ENCODE measurements around the gene PRKCQ.

PRKCQ gene

GRCh38 chr10:6431186-6431585 is 148.9 kb downstream of the PRKCQ start:
- no peak for DNase-seq

- DNase-seq = no peak
Observed at GRCh38 chr10:6430423-6430980, 149.6 kb downstream of the PRKCQ start.

GRCh38 chr10:6427357-6427959 is 152.6 kb downstream of the PRKCQ start:
- no peak for DNase-seq

GRCh38 chr10:6426317-6426716 is 153.8 kb downstream of the PRKCQ start:
- no peak for DNase-seq

DNA sequence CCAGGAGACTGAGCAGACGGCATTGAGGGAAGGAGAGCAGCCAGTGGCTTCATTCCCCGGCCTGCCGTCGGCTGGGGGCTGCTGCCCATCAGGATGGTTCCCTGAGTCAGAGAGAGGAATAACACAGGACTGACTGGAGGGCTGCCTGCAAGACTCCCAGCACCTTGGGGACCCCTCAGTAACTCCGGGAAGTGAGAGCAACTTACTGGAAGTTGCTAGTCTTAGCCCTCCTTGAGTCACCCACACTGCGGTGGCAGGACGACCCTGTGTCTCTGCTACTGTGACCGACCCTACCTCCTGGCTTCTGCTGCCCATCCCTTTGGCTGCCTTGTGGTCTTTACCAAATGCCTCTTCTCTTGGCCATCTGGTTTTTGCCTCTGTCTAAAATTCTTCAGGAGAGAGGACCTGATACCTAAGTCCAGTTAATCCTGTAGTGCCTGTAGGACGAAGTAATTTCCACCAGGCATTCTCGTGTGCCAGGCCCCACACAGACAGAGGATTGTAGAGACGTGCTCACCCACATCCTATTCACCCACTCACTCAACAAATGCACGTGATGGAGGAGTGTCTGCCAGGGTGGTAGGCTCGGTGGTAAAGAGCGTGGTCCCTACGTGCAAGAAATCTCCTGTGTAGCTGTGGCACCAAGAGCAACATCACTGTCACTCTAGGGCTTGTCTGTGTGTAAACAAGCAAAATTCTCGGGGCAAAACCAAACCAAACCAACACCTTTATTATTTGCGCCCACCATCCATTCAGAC is 156.5 kb downstream of the PRKCQ start:
- DNase-seq = no peak

DNA sequence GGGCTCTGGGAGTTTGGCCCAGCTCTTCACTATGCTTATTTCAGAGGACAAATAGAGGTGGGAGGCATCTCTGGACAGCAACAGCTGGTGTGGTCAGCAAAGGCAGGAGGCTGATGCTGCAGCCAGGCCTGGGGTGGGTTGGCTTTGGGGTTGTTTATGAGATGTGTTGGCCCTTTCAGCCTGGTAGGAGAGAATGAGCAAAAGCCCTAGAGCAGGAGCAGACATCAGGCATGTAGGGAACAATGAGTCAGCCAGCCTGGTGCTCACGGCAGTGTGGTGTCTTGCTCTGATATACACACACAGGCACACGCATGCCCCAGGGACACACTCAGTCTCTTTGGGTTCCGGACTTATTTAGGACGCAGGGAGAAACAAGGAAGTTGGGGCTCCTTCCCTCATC is 157.1 kb downstream of the PRKCQ start:
- DNase-seq = no peak

DNA sequence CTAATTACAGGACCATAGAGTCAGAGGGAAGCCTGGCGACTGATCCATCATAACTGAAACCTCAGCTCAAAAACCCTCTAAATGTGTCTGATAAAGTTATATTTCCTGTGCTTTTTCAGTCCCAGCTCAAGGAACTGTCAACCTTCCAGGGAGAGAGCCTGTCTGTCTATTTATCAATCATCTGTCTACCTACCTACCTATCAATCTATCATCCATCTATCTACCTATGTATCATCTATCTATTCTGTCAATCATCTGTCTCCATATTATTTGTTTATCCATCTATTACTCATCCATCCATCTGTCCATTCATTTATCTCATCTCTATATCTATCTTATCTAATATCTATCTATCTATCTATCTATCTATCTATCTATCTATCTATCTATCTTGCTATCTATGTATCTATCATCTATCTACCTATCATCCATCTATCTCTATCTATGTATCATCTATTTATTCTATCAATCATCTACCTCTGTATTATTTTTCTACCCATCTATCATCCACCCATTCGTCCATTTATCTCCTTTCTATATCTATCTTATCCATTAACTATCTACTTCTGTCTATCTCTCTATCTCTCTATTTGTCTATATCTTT is 161.4 kb downstream of the PRKCQ start:
- DNase-seq = no peak

GRCh38 chr10:6418167-6418566 is 161.9 kb downstream of the PRKCQ start:
- DNase-seq = no peak

- DNase-seq = no peak
Observed at GRCh38 chr10:6416892-6417512, 163.1 kb downstream of the PRKCQ start.

DNA sequence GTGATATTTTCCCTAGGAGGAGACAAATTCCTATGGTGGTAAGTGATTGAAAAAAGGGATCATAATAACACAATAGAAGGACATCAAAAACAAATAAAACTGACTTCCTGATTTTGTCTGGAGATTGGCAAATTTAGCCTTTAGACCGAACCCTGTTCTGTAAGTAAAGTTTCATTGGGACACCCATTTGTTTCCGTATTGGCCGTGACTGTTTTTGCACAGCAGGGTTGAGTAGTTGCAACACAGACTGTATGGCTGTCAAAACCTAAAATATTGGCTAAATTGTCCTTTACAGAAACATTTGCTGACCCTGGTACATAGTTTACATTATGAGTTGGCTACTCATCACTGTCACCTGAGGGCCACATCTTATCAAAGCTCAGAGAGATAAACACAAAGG is 168.6 kb downstream of the PRKCQ start:
- DNase-seq = no peak

DNA sequence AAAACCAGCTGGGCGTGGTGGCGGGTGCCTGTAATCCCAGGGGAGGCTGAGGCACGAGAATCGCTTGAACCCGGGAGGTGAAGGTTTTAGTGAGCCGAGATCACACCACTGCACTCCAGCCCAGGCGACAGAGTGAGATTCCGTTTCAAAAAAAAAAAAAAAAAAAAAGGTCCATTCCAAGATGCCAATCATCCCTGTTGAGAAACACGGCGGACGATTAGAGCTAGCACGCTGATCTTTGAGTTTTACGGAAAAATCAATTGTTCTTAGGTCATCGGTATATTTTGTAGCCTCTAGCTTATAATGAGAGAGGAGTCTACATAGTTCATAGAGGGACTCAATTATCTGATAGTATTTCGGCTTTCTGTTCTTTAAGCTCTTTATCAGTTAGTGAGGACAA is 169.2 kb downstream of the PRKCQ start:
- DNase-seq = no peak

- DNase-seq = peak; percentile 17
Observed at GRCh38 chr10:6409971-6410643, 170.0 kb downstream of the PRKCQ start.

- no peak for DNase-seq
Observed at GRCh38 chr10:6408799-6409198, 171.3 kb downstream of the PRKCQ start.

DNA sequence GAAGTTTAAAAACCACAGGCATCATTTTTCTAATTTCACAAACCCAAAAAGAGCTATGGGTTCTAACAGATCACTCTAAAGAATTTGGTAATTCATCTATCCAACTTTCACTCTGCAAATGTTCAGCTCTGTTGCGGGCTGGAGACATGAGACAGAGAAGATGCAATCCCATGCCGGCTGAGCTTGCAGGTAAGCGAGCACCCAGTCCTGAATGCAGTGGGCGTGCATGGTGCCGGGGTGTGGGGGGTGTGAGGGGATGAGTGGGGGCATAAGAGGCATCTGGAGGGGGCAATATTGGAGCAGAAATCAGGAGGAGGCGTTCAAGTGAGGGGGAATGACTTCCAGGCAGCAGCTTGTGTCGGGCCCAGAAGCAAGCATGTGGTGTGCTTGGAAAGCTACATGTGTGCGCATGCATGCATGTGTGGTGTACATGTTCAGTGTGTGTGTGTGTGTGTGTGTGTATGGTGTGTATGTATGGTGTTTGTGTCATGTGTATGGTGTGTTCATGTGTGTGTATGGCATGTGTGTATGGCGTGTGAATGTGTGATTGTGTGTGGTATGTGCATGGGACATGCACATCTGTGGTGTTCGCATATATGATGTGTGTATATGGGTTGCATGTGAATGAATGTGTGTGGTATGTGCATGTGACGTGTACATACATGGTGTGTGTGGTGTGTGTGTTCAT is 172.9 kb downstream of the PRKCQ start:
- DNase-seq = no peak

GRCh38 chr10:6406220-6407033 is 173.6 kb downstream of the PRKCQ start:
- DNase-seq = no peak

GRCh38 chr10:6405713-6406112 is 174.4 kb downstream of the PRKCQ start:
- DNase-seq = no peak

- no peak for DNase-seq
Observed at GRCh38 chr10:6404127-6405072, 175.7 kb downstream of the PRKCQ start.

GRCh38 chr10:6402960-6403359 is 177.1 kb downstream of the PRKCQ start:
- DNase-seq = no peak

DNA sequence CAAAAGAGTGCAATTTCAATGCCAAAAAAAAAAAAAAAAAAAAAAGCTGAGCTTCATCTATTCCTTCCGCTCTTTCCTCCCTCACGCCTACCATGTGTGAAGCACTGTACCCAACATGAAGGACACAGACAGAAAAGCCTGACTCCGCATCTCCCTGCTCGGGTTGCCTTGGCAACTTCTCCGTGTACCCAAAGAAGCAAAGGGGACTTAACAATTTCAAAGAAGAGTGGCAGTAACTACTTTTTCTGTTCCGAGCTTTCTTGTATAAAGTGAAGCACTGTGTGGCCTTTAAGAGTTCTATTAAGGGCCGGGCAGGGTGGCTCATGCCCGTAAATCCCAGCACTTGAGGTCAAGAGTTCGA is 177.7 kb downstream of the PRKCQ start:
- DNase-seq = no peak

Data from NK-92 treated with Interleukin-12 subunit alpha and Interleukin-12 subunit beta, amount 100 ng/mL, for 24 hours (cell line).